SK-N-DZ (cell line): ENCODE measurements around the gene ZSWIM8. TPM values are rescaled to one million over a fixed set of nuclear protein-coding genes. Genes with fewer than 3 reads are reported as not detected.
A peak's percentile ranks its signal among the peaks of the same experiment; 100 is the strongest.
"Not testable (repeated sequence)": the region's sequence is repeated elsewhere in the genome, so short reads cannot be mapped to it uniquely, and the experiment has no call there.

Experiments
- DNase-seq: peaks from one replicate; pipeline ENCODE4 v3.0.0-alpha.2; 2015; ENCODE audit warnings: low spot score
- polyA plus RNA-seq, 2 experiments: library from polyadenylated mRNA; depleted of rRNA; stranded (reverse); fragments of >200 nt; gene quantifications; 2 replicates each; pipeline ENCODE4 v1.2.3, GENCODE V29; 2014

The ZSWIM8 gene, protein sequence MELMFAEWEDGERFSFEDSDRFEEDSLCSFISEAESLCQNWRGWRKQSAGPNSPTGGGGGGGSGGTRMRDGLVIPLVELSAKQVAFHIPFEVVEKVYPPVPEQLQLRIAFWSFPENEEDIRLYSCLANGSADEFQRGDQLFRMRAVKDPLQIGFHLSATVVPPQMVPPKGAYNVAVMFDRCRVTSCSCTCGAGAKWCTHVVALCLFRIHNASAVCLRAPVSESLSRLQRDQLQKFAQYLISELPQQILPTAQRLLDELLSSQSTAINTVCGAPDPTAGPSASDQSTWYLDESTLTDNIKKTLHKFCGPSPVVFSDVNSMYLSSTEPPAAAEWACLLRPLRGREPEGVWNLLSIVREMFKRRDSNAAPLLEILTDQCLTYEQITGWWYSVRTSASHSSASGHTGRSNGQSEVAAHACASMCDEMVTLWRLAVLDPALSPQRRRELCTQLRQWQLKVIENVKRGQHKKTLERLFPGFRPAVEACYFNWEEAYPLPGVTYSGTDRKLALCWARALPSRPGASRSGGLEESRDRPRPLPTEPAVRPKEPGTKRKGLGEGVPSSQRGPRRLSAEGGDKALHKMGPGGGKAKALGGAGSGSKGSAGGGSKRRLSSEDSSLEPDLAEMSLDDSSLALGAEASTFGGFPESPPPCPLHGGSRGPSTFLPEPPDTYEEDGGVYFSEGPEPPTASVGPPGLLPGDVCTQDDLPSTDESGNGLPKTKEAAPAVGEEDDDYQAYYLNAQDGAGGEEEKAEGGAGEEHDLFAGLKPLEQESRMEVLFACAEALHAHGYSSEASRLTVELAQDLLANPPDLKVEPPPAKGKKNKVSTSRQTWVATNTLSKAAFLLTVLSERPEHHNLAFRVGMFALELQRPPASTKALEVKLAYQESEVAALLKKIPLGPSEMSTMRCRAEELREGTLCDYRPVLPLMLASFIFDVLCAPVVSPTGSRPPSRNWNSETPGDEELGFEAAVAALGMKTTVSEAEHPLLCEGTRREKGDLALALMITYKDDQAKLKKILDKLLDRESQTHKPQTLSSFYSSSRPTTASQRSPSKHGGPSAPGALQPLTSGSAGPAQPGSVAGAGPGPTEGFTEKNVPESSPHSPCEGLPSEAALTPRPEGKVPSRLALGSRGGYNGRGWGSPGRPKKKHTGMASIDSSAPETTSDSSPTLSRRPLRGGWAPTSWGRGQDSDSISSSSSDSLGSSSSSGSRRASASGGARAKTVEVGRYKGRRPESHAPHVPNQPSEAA (N-terminal part only)
- 21.0 and 28.0 TPM in 2 replicates for polyA plus RNA-seq (2014; cell fraction: cytosol; rRNA removed)
- polyA plus RNA-seq (2014; cell fraction: nucleus; rRNA removed), result 96.2 and 138 TPM in 2 replicates

DNA sequence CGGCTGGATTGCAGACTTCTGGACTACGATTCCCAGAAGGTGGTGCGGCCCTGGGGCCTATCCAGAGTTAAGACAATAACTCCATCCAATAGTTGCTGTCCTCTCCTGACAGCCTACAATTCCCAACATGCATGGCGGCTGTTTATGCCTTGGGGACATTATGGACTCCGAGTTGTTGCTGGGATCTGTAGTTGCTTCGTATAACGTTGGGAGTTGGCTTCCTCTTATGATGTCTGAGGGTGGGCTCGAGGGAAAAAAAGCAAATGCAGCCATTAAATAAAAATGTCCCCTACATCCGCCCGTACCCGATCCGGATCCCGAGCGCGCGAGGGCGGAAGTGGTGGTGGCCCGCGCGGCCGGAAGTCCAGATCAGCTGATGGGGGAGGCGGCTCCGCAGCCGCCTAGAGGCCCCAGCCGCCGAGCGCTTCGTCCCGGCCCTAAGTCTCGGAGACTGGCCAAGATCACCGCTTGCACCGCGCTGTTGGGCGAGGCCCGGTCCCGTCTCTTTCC is at the start of gene ZSWIM8:
ZSWIM8 (plus strand) TSS at position 396 of the 510 bp plus-strand sequence. CDS start 273 bp downstream, outside the sequence.
- peak; percentile 93 for DNase-seq

DNA sequence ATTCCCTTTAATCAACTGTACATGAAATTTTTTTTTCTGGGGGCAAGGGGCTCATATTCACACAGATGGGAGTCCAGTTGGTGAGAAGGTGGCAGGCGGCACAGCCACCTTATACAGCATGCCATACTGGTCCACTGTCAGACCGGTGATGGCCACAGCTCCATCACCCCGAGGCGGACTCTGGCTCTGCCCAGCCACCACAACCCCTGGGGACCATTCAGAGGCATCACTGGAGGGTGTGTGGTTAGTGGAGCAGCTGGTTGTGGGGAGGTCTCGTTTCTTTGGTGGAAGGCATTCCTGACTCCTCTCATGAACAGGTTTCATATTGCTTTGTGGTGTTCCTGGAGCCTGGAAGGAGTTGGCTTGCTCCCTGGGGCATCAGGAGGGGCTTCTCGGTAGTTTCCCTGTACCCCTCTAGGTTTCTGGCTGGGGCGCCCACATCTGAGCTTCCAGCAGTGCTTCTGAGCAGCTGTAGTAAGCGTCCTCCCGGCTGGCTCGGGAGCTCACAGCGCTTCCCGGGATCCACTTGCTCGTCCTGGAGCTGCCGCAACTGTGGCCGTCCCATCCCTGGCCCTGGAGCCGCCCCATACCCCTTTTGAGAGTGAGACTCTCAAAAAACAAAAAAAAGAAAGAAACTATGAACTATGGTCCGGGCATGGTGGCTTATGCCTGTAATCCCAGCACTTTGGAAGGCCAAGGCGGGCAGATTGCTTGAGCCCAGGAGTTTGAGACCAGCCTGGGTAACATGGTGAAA is 44.7 kb upstream of the ZSWIM8 start:
- DNase-seq, result not testable (repeated sequence)

- DNase-seq, result no peak
Measured at GRCh38 chr10:73742454-73742734, 43.0 kb upstream of the ZSWIM8 start.

- no peak for DNase-seq
Measured at GRCh38 chr10:73743327-73743904, 42.0 kb upstream of the ZSWIM8 start.

DNA sequence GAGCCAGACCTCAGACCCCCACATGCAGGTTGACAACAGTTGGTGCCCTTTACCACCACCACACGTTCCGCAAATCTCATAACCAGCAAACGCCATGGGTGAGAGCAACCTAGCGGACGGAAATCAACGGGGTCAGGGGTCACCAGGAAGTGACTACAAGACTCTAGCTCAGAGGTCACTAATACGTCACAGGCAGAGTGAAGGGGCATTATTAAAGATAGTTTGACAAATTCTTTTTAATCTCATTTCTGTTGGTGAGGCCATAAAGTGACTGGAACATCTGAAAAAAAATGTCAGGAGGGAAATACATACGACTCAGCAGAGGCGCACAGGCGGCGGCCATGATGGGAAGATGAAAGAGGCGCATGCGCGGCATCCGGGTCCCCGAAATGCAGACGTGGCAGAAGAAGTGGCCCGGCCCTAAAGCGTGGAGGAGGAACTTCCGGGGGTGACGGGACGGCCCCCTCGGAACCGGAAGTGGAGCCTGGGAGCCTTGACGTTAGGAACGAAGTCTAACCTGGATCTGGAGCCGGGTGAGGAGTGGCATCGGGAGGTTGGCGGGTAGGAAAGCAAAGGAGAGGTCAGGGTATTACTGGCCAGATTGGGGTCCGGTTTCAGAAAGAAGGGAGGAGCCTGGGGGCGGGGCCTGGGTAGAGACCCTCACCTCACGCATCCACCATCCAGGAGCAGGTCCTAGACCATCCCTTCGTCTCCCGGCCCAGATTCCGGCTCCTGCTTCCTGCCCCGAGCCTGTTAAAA is 41.3 kb upstream of the ZSWIM8 start, which contains the start of gene SEC24C:
SEC24C (plus strand) TSS at position 468 of the 759 bp plus-strand sequence. CDS start 2,461 bp downstream, outside the sequence.
- peak; percentile 98 for DNase-seq

GRCh38 chr10:73744664-73744975 is 40.8 kb upstream of the ZSWIM8 start:
- DNase-seq, result no peak

DNA sequence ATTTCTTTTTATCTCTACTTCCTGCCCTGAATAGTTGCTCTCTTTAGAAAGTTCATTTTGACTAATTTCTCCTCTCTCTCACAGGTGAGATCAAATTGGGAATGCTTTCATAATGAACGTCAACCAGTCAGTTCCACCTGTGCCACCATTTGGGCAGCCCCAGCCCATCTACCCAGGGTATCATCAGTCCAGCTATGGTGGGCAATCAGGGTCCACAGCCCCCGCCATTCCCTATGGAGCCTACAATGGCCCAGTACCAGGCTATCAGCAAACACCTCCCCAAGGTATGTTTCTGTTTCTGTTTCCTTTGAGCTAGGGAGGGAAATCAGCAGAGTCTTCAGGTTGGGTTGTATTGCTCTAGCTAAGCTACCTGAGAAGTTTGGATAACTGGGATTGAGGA is 38.7 kb upstream of the ZSWIM8 start:
- DNase-seq, result no peak

DNA sequence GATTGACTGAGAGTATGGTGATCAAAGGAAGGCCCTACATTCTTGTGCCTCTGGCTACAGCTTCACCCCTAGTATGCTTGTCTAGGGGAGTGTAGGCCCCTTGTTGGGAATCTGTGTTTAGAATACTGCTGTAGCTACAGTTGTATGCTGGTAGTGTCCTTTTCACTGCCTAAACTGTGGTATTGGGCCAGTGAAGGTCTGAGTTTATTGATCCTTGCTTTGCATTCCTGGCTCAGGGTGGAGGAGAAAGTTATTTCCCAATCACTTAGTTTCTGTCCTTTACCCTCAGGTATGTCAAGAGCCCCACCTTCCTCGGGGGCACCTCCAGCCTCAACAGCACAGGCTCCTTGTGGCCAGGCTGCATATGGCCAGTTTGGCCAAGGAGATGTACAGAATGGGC is 34.6 kb upstream of the ZSWIM8 start:
- no peak for DNase-seq

GRCh38 chr10:73756183-73756582 is 29.2 kb upstream of the ZSWIM8 start:
- no peak for DNase-seq

DNA sequence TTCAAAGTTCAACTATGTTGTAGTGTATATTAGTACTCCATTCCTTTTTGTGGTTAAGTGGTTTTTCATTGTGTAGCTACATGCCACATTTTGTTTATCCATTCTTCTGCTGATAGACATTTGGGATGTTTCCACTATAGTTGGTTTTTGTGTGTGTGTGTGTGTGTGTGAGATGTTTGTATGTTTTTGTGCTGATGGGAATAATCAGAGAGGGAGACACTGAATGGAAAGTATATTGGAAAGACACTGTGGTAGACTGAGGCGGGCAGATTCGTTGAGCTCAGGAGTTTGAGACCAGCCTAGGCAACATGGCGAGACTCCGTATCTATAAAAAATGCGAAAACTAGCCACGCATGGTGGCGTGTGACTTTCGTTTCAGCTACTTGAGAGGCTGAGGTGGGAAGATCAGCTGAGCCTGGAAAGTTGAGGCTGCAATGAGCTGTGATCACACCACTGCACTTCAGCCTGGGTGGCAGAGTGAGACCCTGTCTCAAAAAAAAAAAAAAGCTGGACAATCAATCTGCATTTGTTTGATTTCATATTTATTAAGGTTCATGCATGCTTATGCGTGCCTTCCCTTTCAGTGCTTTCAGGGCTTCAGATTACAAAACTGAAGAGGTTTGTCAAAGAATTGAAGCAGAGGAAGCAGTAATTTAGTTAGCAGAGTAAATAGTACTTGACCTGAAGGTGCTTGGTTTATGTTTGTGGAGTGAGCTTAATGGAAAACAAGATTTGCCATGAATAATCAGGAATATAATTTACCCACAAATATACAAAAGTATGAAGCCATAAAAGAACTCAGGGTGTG is 26.5 kb upstream of the ZSWIM8 start:
- no peak for DNase-seq

DNA sequence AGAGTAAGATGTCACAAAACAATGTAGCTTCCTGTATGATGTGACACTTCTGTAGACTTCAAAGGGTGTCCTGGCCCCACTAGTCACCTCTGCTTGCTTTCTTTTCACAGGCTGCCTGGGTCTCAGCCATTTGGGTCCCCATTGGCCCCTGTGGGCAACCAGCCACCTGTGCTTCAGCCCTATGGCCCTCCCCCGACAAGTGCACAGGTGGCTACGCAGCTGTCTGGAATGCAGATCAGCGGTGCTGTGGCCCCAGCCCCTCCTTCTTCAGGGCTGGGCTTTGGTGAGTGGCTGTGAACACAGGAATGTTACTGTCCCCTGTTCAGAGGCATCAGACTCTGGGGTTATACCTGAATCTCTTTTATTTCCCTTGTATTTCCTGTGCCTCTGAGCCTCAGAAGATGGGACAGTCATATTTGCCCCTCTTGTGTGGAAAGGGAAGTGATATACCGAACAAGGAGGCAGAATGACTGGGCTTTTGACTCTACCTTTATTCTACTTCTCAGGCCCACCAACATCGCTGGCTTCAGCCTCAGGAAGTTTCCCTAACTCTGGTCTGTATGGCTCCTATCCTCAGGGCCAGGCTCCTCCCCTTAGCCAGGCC is 25.8 kb upstream of the ZSWIM8 start:
- no peak for DNase-seq

DNA sequence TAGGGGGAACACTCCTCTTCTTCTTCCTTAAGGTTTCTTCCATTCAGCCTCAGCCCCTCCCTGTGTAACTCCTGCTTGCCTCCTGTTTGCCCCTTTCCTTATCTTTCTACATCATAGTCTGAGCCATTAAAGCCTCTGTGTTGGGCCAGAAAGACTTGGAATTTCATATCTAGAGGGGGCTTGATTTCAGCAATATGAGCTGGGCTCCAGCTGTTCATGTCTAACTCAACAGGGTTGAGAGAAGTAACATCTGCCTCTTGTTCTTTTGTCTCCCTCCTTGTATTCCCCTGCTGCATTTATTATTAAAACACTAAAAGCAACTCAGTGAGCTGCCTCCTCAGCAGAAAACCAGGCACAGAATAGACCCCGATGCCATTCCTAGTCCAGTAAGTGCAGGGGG is 23.6 kb upstream of the ZSWIM8 start:
- no peak for DNase-seq

DNA sequence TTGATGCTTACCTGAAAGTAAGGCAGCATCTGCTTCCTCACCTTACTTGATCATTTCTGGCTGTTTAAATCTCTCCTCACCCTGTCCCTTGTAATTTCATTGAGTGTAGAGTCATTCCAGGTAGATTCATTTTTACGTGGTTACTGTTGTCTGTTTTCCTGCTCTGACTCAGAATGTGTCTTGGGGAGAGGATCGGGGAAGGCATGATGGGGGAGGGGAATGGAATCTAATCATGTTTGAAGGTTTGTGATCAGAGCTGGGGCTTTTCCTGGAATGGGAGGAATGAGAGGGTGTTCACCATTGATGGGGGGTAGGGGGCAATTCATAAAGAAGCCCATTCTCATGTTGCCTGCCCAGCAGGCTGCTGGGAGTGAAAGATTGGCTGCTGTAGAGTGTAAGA is 22.5 kb upstream of the ZSWIM8 start:
- DNase-seq, result no peak

DNA sequence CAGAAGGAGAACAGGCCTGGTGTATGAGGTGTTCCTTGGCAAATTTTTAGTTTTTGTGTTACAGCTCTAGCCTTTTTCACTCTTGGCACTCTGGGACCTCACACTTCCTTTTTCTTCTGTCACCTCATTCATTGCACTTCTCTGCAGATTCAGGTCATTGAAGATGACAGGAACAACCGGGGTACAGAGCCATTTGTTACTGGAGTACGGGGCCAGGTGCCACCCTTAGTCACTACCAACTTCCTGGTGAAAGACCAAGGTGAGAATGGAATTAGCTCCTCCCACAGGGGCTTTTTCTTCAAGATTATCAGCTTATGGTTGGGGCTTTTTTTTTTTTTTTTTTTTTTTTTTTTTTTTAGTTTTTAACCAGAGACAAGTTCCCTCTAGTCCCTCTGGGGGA is 22.1 kb upstream of the ZSWIM8 start:
- no peak for DNase-seq

DNA sequence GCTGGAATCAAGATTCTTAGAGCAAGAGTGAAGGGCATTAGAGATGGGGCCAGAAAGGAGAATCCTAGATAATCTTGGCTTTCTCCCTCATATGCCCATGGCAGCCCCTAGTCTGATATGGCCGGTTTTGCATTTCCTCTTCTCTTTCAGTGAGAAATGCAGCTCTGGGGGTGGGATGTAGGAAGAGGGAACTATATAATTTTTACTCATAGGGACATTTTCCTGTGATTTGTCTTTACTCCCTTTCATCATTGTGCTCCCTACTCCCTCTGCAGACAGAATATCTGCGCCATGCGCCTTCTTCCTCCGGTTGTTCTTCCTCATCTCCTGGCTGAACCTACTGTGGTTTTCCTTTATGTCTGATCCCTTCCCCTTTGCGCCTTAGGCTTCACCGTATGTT is 20.3 kb upstream of the ZSWIM8 start:
- no peak for DNase-seq

DNA sequence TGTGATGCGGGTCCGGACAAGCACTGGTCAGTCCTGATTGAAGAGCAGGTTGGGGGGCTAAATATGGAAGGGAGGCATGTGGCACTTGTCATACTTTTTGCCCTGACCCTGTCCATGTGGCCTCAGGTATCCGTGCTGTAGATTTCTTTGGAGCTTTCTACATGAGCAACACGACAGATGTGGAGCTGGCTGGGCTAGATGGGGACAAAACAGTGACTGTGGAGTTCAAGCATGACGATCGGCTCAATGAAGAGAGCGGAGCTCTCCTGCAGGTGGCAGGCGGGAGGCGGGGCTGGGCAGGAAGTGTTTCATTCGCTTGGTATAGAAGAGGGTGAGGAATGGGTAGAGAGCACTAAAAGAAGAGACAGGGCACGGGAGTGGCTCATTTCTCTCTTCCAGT is 16.5 kb upstream of the ZSWIM8 start:
- no peak for DNase-seq

- no peak for DNase-seq
Measured at GRCh38 chr10:73769396-73769795, 16.0 kb upstream of the ZSWIM8 start.

- DNase-seq, result no peak
Measured at GRCh38 chr10:73771722-73772280, 13.6 kb upstream of the ZSWIM8 start.
